GM23338 (cell line): Measurements from ENCODE around the gene ATPAF1. TPM values are rescaled to one million over a fixed set of nuclear protein-coding genes. Genes with fewer than 3 reads are reported as not detected.

ENCODE experiments used
- ATAC-seq: fragments of 200-7000 bp; cut with Tn5 transposase; 3 replicates; pipeline ENCODE4 v1.9.1; 2020
- DNase-seq: peaks from one replicate; pipeline ENCODE4 v3.0.0-alpha.2; 2015; ENCODE audit warnings: low spot score
- H2AFZ ChIP-seq: fragments of 200-600 bp; sonication (generic); 2 replicates; pipeline ENCODE4 v1.8.0; 2016; ENCODE audit warnings: antibody characterized with exemption, mild to moderate bottlenecking, moderate library complexity
- H3F3A ChIP-seq: fragments of 200-600 bp; sonication (generic); replicated peaks from 2 replicates; pipeline ENCODE4 v1.8.0; 2017; ENCODE audit warnings: antibody characterized with exemption, mixed run types, low read depth
- H3K27ac ChIP-seq: fragments of 200-600 bp; sonication (generic); 2 replicates; pipeline ENCODE4 v1.6.1; 2016; ENCODE audit warnings: low read depth
- H3K27me3 ChIP-seq: fragments of 200-600 bp; sonication (generic); 2 replicates; pipeline ENCODE4 v1.8.0; 2016; ENCODE audit warnings: mild to moderate bottlenecking, mixed run types, moderate library complexity; ENCODE audit not compliant: insufficient read depth
- H3K36me3 ChIP-seq: fragments of 200-600 bp; sonication (generic); 2 replicates; pipeline ENCODE4 v1.8.0; 2016; ENCODE audit warnings: mild to moderate bottlenecking; ENCODE audit not compliant: insufficient read depth
- H3K4me1 ChIP-seq: fragments of 200-600 bp; sonication (generic); 2 replicates; pipeline ENCODE4 v1.8.0; 2016; ENCODE audit warnings: mild to moderate bottlenecking, moderate library complexity; ENCODE audit not compliant: insufficient read depth
- H3K4me2 ChIP-seq: fragments of 200-600 bp; sonication (generic); 2 replicates; pipeline ENCODE4 v1.7.1; 2017; ENCODE audit warnings: mixed run types
- H3K4me3 ChIP-seq: fragments of 200-600 bp; sonication (generic); 2 replicates; pipeline ENCODE4 v1.6.1; 2016; ENCODE audit warnings: mixed run types
- H3K79me2 ChIP-seq: fragments of 200-600 bp; sonication (generic); replicated peaks from 2 replicates; pipeline ENCODE4 v1.8.0; 2017; ENCODE audit warnings: mild to moderate bottlenecking; ENCODE audit not compliant: insufficient read depth
- H3K9me2 ChIP-seq: fragments of 200-600 bp; sonication (generic); 2 replicates; pipeline ENCODE4 v1.8.0; 2017; ENCODE audit not compliant: insufficient read depth
- H4K20me1 ChIP-seq: fragments of 200-600 bp; sonication (generic); replicated peaks from 2 replicates; pipeline ENCODE4 v1.8.0; 2017; ENCODE audit warnings: mild to moderate bottlenecking; ENCODE audit not compliant: insufficient read depth
- H3K27ac Mint-ChIP-seq: 2 replicates; pipeline ENCODE4 v1.8.0; 2020; ENCODE audit warnings: inconsistent platforms, mild to moderate bottlenecking, moderate library complexity, mixed read lengths
- H3K27me3 Mint-ChIP-seq: 3 replicates; pipeline ENCODE4 v1.8.0; 2022; ENCODE audit warnings: low read depth, mild to moderate bottlenecking, moderate library complexity, mixed read lengths, inconsistent platforms; ENCODE audit not compliant: insufficient read depth, poor library complexity
- H3K36me3 Mint-ChIP-seq: 3 replicates; pipeline ENCODE4 v1.8.0; 2021; ENCODE audit warnings: low read depth, mild to moderate bottlenecking, inconsistent platforms, moderate library complexity, mixed read lengths
- H3K4me1 Mint-ChIP-seq: 3 replicates; pipeline ENCODE4 v1.8.0; 2020; ENCODE audit warnings: mild to moderate bottlenecking, inconsistent platforms, mixed read lengths
- H3K4me3 Mint-ChIP-seq: 3 replicates; pipeline ENCODE4 v1.8.0; 2021; ENCODE audit warnings: moderate library complexity, mild to moderate bottlenecking, inconsistent platforms, mixed read lengths
- H3K9me3 Mint-ChIP-seq: 3 replicates; pipeline ENCODE4 v1.8.0; 2020; ENCODE audit warnings: moderate library complexity, mild to moderate bottlenecking, inconsistent platforms, mixed read lengths
- EZH2phosphoT487 ChIP-seq: fragments of 200-600 bp; sonication (generic); IDR thresholded peaks from one replicate; pipeline ENCODE4 v1.8.1; 2018; ENCODE audit warnings: antibody characterized with exemption; ENCODE audit not compliant: unreplicated experiment
- NANOG ChIP-seq: IDR thresholded peaks from 2 replicates; pipeline ENCODE4 v1.6.1; 2016; ENCODE audit warnings: antibody characterized with exemption, borderline replicate concordance
- POLR2AphosphoS5 ChIP-seq: IDR thresholded peaks from 2 replicates; pipeline ENCODE4 v1.6.1; 2016; ENCODE audit warnings: antibody characterized with exemption, low read depth
- ZNF114 ChIP-seq: fragments of 250-450 bp; sonication (Bioruptor Pico); IDR thresholded peaks from 2 replicates; pipeline ENCODE4 v1.5.0; 2020; ENCODE audit warnings: mild to moderate bottlenecking, moderate library complexity
- ZNF331 ChIP-seq: fragments of 250-450 bp; sonication (Bioruptor Pico); IDR thresholded peaks from 2 replicates; pipeline ENCODE4 v1.5.0; 2020; ENCODE audit warnings: low read depth, mild to moderate bottlenecking, moderate library complexity
- polyA plus RNA-seq: library from polyadenylated mRNA; unstranded; fragments of >200 nt; fragmentation: Nextera tagmentation; extraction: Ambion mirVana; gene quantifications from 2 replicates; pipeline ENCODE4 v1.2.1, GENCODE V29; 2016
- total RNA-seq: library from RNA; depleted of rRNA; stranded (reverse); fragments of >200 nt; shearing (Covaris generic); gene quantifications from 2 replicates; pipeline ENCODE4 v1.2.3, GENCODE V29; 2014
- TF ChIP-seq, protein P1 (sequence below): fragments of 250-450 bp; sonication (Bioruptor Pico); IDR thresholded peaks from 2 replicates; pipeline ENCODE4 v1.5.0; 2020; ENCODE audit warnings: mild to moderate bottlenecking, moderate library complexity
- TF ChIP-seq, protein P2 (sequence below): IDR thresholded peaks from 2 replicates; pipeline ENCODE4 v1.6.1; 2016; ENCODE audit warnings: antibody characterized with exemption

ATPAF1 gene
- total and polyA plus RNA-seq, 2 experiments from 2014 or later: 41.2 to 67.6 TPM

GRCh38 chr1:46645815-46646214 lies 22.3 kb downstream of the ATPAF1 start:
- H3K4me1 ChIP-seq: no peaks in the 10 kb centered on the region
- ATAC-seq: no peak
- no peak overlapping the region for H2AFZ ChIP-seq
- H3K36me3 ChIP-seq: peaks cover 13% of the 10 kb centered on the region
- no peaks in the 10 kb centered on the region for H3K4me1 Mint-ChIP-seq
- no peak for TF ChIP-seq ZNF114 (CRISPR knock-in tag)
- TF ChIP-seq, protein P1, sequence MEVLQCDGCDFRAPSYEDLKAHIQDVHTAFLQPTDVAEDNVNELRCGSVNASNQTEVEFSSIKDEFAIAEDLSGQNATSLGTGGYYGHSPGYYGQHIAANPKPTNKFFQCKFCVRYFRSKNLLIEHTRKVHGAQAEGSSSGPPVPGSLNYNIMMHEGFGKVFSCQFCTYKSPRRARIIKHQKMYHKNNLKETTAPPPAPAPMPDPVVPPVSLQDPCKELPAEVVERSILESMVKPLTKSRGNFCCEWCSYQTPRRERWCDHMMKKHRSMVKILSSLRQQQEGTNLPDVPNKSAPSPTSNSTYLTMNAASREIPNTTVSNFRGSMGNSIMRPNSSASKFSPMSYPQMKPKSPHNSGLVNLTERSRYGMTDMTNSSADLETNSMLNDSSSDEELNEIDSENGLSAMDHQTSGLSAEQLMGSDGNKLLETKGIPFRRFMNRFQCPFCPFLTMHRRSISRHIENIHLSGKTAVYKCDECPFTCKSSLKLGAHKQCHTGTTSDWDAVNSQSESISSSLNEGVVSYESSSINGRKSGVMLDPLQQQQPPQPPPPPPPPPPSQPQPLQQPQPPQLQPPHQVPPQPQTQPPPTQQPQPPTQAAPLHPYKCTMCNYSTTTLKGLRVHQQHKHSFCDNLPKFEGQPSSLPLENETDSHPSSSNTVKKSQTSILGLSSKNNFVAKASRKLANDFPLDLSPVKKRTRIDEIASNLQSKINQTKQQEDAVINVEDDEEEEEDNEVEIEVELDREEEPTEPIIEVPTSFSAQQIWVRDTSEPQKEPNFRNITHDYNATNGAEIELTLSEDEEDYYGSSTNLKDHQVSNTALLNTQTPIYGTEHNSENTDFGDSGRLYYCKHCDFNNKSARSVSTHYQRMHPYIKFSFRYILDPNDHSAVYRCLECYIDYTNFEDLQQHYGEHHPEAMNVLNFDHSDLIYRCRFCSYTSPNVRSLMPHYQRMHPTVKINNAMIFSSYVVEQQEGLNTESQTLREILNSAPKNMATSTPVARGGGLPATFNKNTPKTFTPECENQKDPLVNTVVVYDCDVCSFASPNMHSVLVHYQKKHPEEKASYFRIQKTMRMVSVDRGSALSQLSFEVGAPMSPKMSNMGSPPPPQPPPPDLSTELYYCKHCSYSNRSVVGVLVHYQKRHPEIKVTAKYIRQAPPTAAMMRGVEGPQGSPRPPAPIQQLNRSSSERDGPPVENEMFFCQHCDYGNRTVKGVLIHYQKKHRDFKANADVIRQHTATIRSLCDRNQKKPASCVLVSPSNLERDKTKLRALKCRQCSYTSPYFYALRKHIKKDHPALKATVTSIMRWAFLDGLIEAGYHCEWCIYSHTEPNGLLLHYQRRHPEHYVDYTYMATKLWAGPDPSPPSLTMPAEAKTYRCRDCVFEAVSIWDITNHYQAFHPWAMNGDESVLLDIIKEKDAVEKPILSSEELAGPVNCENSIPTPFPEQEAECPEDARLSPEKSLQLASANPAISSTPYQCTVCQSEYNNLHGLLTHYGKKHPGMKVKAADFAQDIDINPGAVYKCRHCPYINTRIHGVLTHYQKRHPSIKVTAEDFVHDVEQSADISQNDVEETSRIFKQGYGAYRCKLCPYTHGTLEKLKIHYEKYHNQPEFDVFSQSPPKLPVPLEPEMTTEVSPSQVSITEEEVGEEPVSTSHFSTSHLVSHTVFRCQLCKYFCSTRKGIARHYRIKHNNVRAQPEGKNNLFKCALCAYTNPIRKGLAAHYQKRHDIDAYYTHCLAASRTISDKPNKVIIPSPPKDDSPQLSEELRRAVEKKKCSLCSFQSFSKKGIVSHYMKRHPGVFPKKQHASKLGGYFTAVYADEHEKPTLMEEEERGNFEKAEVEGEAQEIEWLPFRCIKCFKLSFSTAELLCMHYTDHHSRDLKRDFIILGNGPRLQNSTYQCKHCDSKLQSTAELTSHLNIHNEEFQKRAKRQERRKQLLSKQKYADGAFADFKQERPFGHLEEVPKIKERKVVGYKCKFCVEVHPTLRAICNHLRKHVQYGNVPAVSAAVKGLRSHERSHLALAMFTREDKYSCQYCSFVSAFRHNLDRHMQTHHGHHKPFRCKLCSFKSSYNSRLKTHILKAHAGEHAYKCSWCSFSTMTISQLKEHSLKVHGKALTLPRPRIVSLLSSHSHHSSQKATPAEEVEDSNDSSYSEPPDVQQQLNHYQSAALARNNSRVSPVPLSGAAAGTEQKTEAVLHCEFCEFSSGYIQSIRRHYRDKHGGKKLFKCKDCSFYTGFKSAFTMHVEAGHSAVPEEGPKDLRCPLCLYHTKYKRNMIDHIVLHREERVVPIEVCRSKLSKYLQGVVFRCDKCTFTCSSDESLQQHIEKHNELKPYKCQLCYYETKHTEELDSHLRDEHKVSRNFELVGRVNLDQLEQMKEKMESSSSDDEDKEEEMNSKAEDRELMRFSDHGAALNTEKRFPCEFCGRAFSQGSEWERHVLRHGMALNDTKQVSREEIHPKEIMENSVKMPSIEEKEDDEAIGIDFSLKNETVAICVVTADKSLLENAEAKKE (CRISPR knock-in tag): no peak
- TF ChIP-seq EZH2phosphoT487: no peak
- no peak for TF ChIP-seq POLR2AphosphoS5
- TF ChIP-seq, protein P2, sequence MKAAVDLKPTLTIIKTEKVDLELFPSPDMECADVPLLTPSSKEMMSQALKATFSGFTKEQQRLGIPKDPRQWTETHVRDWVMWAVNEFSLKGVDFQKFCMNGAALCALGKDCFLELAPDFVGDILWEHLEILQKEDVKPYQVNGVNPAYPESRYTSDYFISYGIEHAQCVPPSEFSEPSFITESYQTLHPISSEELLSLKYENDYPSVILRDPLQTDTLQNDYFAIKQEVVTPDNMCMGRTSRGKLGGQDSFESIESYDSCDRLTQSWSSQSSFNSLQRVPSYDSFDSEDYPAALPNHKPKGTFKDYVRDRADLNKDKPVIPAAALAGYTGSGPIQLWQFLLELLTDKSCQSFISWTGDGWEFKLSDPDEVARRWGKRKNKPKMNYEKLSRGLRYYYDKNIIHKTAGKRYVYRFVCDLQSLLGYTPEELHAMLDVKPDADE: no peak
- TF ChIP-seq ZNF331 (CRISPR knock-in tag): no peak
- no peak for TF ChIP-seq NANOG
- no peak for DNase-seq
- no peak overlapping the region for H3K27ac ChIP-seq
- H3K36me3 Mint-ChIP-seq: peaks cover 39% of the 10 kb centered on the region
- H4K20me1 ChIP-seq: no peaks in the 10 kb centered on the region; the same call in 1 of the 2 replicates
- no peaks in the 10 kb centered on the region for H3F3A ChIP-seq
- no peak overlapping the region for H3K4me3 ChIP-seq
- no peak overlapping the region for H3K4me3 Mint-ChIP-seq
- no peaks in the 10 kb centered on the region for H3K9me2 ChIP-seq
- no peaks in the 10 kb centered on the region for H3K27me3 ChIP-seq
- H3K27me3 Mint-ChIP-seq: no peaks in the 10 kb centered on the region
- no peak overlapping the region for H3K27ac Mint-ChIP-seq
- no peaks in the 10 kb centered on the region for H3K79me2 ChIP-seq
- H3K4me2 ChIP-seq: no peak overlapping the region
- peaks cover 15% of the 10 kb centered on the region; the same call in 2 of the 3 replicates for H3K9me3 Mint-ChIP-seq
